ENCODE measurements around the gene SMAD1. TPM values are rescaled to one million over a fixed set of nuclear protein-coding genes. Genes with fewer than 3 reads are reported as not detected.

The SMAD1 gene
- total RNA-seq, 2 donors from 2014 or later = 25.1 to 28.3 TPM

- WGBS, 2 experiments (ENCODE audit: insufficient coverage in 1 of 2, insufficient read length in 1 of 2) = 0 to 1% methylated on average over 13 to 73 of the region's 73 CpGs
These were observed 770 bp downstream of the SMAD1 start for GRCh38 chr4:145482209-145483037.

GRCh38 chr4:145483514-145483913 lies 1.9 kb downstream of the SMAD1 start:
- Histone ChIP-seq H3K9ac (ENCODE audit: extremely low read depth, low read length, poor library complexity, severe bottlenecking) (peak overlapping the region; percentile 78), H3K27ac (ENCODE audit: low read depth, low read length) (no peak overlapping the region), H3K9me3 (ENCODE audit: control insufficient read depth, low read length) (no peaks in the 10 kb centered on the region), H3K4me3 (ENCODE audit: low read length) (peak overlapping the region; percentile 88), H3K27me3 (ENCODE audit: control insufficient read depth, insufficient read depth, low read length, poor library complexity, severe bottlenecking) (no peaks in the 10 kb centered on the region), H3K4me1 (ENCODE audit: control insufficient read depth, insufficient read depth, low read length) (no peaks in the 10 kb centered on the region), H3K36me3 (ENCODE audit: control insufficient read depth, insufficient read depth, low read length) (no peaks in the 10 kb centered on the region)
- WGBS, 2 experiments (ENCODE audit: insufficient coverage in 1 of 2, insufficient read length in 1 of 2) = 39 to 88% methylated on average over 1 to 3 of the region's 3 CpGs
- Mint-ChIP-seq H3K9me3 (no peaks in the 10 kb centered on the region), H3K36me3 (ENCODE audit: low read depth) (no peaks in the 10 kb centered on the region), H3K4me3 (no peak overlapping the region), H3K27me3 (ENCODE audit: insufficient read depth) (peaks cover 2% of the 10 kb centered on the region), H3K4me1 (peaks cover 19% of the 10 kb centered on the region), H3K27ac (no peak overlapping the region)
- no peak for DNase-seq
- TF ChIP-seq CTCF (conservative IDR thresholded peaks at IDR 0.05) = no peak

More at GRCh38 chr4:145482209-145483037, 770 bp downstream of the SMAD1 start:
- TF ChIP-seq CTCF (conservative IDR thresholded peaks at IDR 0.05) = peak; percentile 44
- Mint-ChIP-seq H3K27me3 (ENCODE audit: insufficient read depth) (peaks cover 2% of the 10 kb centered on the region), H3K36me3 (ENCODE audit: low read depth) (no peaks in the 10 kb centered on the region), H3K4me1 (peaks cover 14% of the 10 kb centered on the region), H3K9me3 (no peaks in the 10 kb centered on the region), H3K27ac (no peak overlapping the region), H3K4me3 (no peak overlapping the region)
- H3K4me3 ChIP-seq (ENCODE audit: low read length) = peak overlapping the region; percentile 88
- H3K4me1 ChIP-seq (ENCODE audit: control insufficient read depth, insufficient read depth, low read length) = no peaks in the 10 kb centered on the region
- no peaks in the 10 kb centered on the region for H3K36me3 ChIP-seq (ENCODE audit: control insufficient read depth, insufficient read depth, low read length)
- H3K27ac ChIP-seq (ENCODE audit: low read depth, low read length) = peak overlapping the region; percentile 93
- peak; percentile 82 for DNase-seq
- H3K27me3 ChIP-seq (ENCODE audit: control insufficient read depth, insufficient read depth, low read length, poor library complexity, severe bottlenecking) = no peaks in the 10 kb centered on the region
- no peaks in the 10 kb centered on the region for H3K9me3 ChIP-seq (ENCODE audit: control insufficient read depth, low read length)
- peak overlapping the region; percentile 78 for H3K9ac ChIP-seq (ENCODE audit: extremely low read depth, low read length, poor library complexity, severe bottlenecking)

DNA sequence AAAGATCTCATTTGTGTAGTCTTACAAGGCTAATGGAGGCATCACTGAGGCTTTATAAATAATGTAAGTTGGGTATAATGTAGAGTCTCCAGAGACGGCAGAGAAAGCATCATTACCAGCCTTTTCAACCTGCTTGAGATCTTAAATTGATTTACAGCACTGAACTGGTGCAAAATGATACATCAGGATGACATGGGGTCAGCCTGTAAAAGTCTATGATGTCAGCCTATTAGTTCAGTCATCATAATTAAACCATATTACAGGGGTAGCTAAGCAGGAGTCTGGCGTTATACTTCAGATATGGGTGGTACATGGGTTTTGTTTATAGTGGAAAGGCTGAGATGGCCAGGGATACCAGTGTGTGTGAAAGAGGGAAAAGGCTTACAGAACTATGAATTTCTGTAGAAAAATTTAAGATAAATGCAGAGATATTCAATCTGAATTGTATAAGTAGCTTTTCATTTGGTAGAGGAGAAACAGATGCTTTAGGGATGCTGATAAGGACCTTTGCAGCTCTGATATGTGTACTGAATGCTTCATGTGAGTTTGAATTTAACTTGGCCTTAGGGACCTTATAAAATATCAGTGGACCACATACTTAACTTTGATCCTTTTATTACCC lies 2.7 kb downstream of the SMAD1 start:
- Mint-ChIP-seq H3K36me3 (ENCODE audit: low read depth) (no peaks in the 10 kb centered on the region), H3K27ac (no peak overlapping the region), H3K9me3 (no peaks in the 10 kb centered on the region), H3K4me3 (no peak overlapping the region), H3K27me3 (ENCODE audit: insufficient read depth) (peaks cover 2% of the 10 kb centered on the region), H3K4me1 (peaks cover 19% of the 10 kb centered on the region)
- H3K9me3 ChIP-seq (ENCODE audit: control insufficient read depth, low read length) = no peaks in the 10 kb centered on the region
- no peak overlapping the region for H3K9ac ChIP-seq (ENCODE audit: extremely low read depth, low read length, poor library complexity, severe bottlenecking)
- no peak for DNase-seq
- WGBS, 2 experiments (ENCODE audit: insufficient coverage in 1 of 2, insufficient read length in 1 of 2) = 92 to 100% methylated on average over 1 to 2 of the region's 2 CpGs
- TF ChIP-seq CTCF (conservative IDR thresholded peaks at IDR 0.05) = no peak
- H3K27me3 ChIP-seq (ENCODE audit: control insufficient read depth, insufficient read depth, low read length, poor library complexity, severe bottlenecking) = no peaks in the 10 kb centered on the region
- no peak overlapping the region for H3K27ac ChIP-seq (ENCODE audit: low read depth, low read length)
- H3K4me3 ChIP-seq (ENCODE audit: low read length) = peak overlapping the region; percentile 88
- H3K36me3 ChIP-seq (ENCODE audit: control insufficient read depth, insufficient read depth, low read length) = no peaks in the 10 kb centered on the region
- H3K4me1 ChIP-seq (ENCODE audit: control insufficient read depth, insufficient read depth, low read length) = no peaks in the 10 kb centered on the region
